LNCAP (cell line): ENCODE data around the gene MSI2.

ENCODE experiments used
- TF ChIP-seq, protein P1 (sequence below): fragments of 450-650 bp; IDR thresholded peaks from 2 replicates; pipeline ENCODE4 v1.5.1; 2017; ENCODE audit warnings: mild to moderate bottlenecking

Gene MSI2

DNA sequence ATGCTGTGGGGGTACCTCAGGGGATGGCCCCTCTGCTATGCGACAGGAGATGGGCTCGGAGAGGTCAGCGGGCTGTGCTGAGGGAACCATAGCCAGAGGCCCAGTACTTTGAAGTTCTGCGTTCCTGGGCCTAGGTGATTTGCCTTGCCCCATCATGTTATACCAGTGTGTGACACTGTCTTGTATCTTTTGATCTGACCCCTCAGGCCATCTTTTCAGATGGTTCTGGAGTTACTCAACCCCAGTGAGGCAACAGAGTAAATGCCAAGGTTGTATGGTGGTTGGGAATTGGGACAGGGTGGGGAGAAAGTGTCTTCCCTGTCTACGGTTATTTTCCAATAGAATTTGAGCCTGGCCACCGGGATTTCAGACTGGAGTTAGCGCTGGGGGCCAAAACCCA lies 8.5 kb downstream of the MSI2 start:
- TF ChIP-seq, protein P1, sequence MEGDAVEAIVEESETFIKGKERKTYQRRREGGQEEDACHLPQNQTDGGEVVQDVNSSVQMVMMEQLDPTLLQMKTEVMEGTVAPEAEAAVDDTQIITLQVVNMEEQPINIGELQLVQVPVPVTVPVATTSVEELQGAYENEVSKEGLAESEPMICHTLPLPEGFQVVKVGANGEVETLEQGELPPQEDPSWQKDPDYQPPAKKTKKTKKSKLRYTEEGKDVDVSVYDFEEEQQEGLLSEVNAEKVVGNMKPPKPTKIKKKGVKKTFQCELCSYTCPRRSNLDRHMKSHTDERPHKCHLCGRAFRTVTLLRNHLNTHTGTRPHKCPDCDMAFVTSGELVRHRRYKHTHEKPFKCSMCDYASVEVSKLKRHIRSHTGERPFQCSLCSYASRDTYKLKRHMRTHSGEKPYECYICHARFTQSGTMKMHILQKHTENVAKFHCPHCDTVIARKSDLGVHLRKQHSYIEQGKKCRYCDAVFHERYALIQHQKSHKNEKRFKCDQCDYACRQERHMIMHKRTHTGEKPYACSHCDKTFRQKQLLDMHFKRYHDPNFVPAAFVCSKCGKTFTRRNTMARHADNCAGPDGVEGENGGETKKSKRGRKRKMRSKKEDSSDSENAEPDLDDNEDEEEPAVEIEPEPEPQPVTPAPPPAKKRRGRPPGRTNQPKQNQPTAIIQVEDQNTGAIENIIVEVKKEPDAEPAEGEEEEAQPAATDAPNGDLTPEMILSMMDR: no peak

DNA sequence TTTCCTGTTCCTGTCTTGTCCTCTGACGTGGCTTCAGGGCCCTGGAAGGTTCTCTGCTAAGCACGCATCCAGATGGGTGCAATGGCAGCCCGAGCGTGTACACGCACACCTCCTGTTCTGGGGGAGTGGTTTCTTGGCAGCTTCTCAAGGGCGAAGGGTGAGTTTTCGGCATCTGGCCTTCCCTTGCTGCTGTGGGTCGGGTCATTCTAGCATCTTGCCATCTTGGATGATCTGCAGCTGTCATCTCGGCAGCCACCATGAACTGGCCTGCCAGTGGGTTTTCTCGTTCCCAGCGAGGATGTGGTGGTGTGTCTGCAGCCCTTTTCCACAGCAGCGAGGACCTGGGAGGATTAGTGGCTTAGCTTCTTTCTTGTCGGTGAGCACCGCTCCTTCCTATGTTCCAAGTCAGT lies 10.6 kb downstream of the MSI2 start:
- TF ChIP-seq, protein P1: no peak

DNA sequence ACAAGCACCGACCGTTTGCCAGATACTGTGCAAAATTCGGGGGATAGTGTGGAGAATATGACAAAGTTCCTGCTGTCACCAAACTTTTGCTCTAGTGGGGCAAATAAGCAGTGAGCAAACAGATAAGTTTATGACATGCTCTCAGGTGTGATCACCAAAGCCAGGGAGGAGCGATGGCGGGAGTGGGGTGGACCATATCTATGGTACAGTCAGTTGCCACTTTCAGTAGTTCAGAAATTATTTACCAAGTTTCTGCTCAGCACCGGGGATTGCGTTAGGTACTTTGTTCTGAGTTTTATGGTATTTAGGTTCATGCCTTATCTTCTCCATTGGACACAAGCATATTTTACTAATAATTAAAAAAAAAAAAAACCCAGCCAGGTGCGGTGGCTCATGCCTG lies 11.9 kb downstream of the MSI2 start:
- TF ChIP-seq, protein P1: no peak

DNA sequence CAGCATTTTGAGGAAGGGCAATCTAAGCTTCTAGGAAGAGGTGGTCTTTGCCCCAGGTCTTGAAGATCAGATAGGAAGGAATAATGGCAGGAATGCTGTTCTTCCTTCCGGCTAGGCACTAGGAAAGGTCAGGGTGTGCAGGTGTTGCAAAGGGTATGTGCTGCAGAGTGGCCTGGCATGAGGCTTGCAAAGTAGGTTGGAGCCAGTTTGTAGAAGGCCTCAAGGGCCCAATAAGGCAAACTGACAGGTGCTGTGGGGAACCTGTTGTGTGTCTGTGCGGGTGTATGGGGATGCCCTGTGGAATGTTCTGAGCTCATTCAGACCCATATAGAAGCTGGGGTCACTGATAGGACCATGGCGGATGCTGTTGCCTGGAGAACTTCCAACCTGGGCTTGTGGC lies 12.7 kb downstream of the MSI2 start:
- TF ChIP-seq, protein P1: no peak

DNA sequence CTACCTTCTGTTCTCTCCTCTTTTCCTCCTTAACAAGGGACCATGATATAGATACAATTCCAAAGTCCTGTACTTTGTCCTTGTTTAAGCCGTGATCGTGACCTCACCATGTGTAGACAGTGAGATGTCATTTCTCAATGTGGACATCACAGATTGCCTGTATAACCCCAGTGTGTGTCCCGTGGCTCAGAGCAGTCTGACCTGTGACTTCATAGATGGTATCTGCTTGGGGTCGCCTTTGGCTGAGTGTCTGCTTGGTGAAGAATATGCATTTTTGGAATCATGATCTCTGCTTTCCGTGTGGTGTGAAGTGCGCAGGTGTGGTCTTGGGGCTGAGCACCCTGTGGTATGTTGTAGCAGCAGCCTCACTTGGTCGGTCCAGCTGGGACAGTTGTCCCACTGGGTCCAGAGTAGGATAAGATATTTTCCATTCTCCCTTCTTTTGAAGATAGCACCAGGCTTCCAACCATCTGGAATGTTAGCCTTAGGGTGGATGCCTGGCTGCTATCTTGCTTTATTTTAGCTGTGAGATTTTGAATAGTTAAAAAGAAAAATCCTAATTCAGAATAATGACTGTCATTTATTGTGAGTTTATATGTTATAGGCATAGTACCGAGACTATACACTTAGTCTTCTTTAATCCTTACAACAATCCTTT lies 13.4 kb downstream of the MSI2 start:
- TF ChIP-seq, protein P1: no peak

DNA sequence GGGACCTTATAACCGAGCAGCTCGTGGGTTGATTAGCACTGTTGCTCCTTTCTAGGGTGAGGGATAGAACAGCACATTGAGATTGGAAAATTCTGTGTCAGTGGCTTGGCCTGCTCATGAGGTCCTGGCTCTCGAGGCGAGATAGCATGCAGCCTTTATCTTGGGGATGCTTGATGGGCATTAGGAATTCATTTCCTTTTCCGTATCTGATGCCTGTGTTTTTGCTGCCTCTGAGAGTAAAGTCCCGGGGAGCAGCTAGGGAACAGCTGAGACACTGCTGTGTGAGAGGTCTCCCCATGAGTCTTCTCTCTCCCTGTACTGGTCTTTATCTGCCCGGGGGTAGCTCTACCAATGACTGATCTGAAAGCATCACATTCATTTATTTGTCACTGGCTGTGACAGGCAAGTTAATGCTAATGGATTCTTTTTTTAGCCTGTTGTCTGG lies 14.5 kb downstream of the MSI2 start:
- TF ChIP-seq, protein P1: no peak

DNA sequence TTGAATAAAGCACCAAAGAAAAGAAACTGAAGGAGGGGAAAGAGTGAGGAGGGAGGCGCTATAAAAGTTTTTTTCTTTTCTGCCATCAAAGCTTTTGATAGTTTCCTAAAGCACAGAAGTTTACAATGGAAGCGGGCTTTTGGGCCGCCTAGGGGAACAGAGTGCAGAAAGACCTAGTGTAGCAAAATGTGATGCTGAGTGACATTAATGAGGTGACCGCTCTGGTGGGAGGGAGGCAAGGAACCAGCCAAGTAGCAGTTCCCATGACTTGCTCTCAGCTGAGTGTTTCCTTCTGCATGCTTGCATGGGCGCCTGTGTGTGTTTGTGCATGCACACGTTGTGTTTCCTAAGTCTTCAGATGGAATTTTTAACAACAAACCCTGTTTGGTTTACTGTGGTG lies 15.5 kb downstream of the MSI2 start:
- TF ChIP-seq, protein P1: no peak

DNA sequence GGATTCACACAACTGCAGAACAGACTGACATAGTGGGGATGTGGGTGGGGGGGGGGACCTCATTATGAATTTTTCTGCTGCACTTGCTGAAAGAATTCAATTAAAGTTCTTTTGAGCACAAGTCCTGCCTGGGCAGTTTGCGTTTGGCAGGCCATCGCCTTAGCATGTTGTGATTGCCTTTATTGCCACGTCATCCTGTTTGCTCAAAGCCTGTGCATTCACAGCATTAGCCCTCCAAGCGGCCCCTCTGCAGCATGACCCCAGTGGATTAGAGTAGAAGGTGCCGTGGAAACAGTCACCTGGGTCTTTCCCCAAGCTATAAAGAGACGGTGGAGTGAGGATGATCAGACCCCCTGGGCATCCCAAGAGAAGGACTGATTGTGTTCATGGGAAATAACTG lies 17.2 kb downstream of the MSI2 start:
- TF ChIP-seq, protein P1: no peak
